HCEC 1CT (cell line): Measurements from ENCODE around the gene SND1.

Source experiments
- DNase-seq: peaks from one replicate; pipeline ENCODE4 v3.0.0-alpha.2; 2017

SND1 gene

DNA sequence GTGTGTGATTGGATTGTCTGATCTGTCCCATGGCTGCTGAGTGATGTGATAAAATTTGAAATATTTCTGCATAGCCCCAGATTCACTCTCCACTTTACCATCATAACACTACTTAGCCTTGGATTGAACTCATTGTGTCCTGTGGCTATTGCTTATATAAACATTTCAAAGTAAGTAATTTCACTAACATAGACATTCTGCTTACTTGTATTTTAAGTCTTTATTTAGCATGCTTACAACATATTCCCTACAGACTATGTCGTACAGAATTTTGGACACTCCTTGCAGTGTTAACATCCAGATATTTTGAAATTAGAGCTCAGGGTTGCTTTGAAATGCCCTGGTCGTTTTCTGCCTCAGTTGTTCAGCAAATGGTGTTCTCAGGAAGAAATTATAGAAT, 261.7 kb downstream of the SND1 start:
- no peak for DNase-seq

DNA sequence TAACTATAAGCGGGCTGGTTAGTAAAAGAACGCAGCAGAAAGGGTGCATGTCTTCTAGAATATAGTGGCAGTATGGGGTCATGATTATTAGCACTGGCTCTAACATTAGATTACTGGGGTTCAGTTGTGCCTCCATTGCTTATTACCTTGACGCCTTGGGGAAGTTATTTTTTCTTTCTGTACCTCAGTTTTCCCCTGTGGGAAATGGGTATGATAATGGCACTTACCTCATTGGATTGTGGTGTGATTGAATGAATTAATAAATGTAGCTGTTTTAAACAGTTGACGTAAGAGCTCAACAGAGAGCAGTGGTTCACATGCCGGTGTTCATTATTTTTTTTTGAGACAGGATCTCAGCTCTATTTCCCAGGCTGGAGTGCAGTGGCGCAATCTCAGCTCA, 262.7 kb downstream of the SND1 start:
- no peak for DNase-seq

DNA sequence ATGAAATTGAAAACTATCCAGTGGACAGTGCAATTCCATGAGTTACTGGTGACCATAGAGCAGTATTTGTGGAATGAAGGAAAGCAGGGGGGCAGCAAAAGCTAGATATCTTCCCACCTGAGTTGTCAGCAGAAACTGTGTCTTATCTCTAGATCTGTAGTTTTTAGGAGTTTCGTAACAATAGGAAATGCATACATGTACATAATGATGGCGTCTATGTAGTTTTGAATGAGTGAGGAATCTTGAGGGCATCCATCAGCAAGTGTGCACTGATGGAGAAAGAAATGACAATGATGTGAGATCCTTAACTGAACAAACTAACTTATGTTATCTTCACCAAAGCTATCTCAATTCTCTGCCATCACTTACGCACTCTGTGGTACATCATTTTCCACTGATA, 264.7 kb downstream of the SND1 start:
- DNase-seq = no peak

DNA sequence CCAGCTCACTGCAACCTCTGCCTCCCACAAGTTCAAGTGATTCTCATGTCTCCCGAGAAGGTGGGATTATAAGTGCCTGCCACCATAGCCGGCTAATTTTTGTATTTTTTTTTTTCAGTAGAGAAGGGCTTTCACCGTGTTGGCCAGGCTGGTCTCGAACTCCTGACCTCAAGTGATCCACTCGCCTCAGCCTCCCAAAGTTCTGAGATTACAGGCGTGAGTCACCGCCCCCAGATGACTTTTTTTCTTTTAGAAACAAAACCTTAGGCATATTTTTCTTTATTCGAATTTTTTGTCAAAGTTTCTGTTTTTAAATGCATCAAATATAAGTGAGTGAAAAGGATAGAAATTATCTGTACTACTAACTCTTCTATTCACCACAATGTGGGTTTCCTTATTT, 266.1 kb downstream of the SND1 start:
- no peak for DNase-seq

DNA sequence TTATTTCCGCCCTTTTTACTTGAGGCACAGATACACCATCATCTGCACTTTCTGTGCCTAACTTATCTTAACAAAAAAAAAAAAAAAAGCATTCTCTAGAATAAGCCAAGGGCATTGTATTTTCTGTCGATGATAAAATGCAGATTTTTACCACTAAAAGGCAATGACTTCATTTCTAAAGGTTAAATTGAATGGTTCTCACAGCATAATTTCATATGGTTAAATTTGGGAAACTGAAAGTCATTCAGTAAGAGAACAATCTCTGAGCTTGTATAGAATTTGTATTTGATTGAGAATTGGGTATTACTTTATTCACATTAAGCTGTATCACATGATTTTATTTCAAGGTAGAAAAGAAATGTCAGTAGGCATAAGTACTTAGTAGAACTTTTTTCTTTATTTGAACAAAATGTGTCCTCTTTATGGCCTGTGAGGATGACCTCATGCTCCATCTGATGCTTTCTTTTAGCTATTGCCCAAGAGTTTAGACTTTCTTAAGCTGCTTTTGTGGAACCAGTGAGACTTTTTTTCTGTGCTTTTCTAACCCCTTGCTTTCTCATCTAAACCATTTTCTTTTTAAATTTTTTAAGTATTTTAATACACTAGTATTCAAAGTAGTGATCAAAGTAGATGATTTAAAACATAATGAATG, 268.9 kb downstream of the SND1 start:
- peak; percentile 62 for DNase-seq

DNA sequence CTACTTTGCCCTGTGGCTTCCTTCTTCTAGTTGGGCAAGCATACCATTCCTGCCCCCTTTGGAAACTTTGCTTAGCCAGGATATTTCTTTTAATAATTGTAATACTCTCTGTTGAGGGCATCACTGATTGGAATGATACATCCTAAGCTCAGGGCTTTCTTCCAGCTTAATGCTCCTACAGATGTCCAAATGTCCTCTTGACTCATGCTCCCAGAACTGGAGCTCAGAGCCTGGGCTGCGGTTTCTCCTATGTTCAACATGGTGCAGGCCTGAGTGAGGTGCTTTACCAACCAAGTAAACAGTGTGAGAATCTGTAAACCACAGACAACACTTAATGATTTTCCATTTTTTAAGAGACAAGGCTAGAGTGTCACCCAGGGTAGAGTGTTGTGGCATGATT, 270.7 kb downstream of the SND1 start:
- no peak for DNase-seq

DNA sequence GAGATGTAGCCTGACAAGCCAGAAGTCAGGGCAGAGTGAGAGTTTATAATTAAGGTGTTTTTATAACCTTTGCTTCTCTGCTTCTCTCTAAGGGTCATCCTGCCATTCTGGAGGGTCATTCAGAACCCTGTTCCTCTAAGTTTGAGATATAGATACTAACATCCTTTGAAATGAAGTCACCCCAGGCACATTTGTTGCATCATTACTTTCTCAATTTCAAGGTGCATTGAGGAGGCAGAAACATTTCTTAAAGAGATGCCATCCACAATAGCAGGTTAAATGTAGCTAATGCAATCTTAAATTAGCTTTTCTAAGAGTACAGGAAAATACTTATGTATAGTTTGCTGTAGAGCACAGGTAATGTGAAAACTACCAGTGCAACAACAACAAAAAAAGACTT, 272.9 kb downstream of the SND1 start:
- DNase-seq = no peak

DNA sequence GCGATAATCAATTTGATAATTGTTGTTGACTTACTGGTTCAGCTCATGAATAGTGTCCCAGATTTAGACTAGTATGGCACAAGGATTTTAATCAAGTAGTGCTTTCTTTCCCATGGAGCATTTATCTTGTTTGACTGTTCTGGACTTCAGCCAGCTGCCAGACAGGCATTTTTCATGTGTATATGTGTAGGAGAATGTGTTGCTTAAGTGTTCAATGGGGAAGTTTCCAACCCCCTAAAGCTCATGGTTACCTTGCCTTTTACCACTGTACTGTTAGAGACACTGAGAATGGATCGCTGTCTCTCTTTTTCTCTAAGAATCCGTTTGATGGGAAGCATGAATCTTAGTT, 275.3 kb downstream of the SND1 start:
- DNase-seq = no peak

DNA sequence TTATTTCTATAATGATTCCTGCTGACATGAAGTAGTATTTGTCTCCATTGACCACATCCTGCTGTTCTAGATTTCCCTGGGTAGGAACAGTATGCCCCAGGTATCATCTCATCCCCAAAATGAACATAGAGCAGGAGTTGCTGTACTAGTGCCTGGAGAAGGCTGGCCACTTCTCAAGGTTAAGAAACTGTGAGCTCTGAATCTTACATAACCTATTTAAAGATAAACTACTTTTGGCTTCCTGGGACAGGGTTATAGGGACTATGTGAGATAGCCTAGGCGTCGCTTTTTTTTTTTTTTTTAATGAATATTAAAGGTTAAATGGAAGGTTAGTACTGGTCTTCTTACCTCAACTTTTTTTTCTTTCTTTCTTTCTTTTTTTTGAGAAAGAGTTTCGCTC, 276.2 kb downstream of the SND1 start:
- DNase-seq = no peak

DNA sequence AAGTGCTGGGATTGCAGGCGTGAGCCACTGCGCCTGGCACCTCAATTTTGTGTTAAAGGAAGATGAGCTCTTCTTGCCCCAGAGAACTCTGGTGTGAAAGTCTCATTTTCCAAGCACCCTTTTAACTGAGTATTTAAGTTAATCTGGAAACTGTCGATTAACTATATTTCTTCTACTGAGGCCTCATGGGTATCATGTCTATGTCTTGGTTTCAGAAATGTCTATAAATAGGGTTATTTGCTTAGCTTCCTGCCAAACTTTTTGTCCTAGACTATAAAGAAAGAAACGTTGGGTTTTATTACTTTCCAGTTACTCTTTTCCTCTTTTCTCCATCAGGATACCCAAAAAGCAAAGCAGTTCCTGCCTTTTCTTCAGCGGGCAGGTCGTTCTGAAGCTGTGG, 276.9 kb downstream of the SND1 start:
- no peak for DNase-seq

DNA sequence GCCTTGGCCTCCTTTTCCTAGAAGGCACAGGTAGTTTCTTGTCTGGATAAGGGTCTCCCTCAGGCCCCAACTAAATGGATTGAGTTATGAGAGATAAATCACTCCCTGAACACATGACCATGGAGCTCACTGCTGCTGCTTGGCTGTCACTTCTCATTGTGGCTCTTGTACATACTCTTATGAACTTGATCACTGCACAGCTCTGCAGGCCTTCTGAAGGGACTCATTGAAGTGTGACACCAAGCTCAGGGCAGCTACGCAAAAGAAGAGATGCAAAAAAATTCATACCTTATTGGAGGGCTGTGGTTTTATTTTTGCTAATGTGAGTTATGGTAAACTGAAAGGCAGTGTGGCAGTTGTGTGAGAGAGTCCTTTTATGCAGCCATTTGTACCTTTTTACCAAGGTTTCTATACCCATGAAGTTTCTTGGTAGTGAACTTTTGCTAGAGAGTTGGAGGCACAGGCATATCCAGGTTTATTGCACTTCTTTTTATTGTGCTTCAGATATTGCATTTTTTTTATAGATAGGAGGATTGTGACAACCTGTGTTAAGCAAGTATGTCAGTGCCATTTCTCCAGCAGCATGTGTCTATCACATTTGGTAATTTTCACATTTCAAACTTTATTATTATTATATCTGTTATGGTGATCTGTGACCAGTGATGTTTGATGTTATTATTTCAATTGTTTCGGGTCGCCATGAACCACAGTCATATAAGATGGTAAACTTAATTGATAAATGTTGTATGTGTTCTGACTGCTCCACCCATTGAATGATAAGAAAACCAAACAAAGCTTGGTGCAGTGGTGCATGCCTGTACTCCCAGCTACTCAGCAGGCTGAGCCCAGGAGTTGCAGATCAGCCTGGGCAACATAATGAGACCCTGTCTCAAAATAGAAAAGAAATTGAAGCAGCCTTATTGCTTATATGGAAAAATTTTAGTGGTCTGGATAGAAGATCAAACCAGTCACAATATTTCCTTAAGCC, 278.6 kb downstream of the SND1 start:
- no peak for DNase-seq

DNA sequence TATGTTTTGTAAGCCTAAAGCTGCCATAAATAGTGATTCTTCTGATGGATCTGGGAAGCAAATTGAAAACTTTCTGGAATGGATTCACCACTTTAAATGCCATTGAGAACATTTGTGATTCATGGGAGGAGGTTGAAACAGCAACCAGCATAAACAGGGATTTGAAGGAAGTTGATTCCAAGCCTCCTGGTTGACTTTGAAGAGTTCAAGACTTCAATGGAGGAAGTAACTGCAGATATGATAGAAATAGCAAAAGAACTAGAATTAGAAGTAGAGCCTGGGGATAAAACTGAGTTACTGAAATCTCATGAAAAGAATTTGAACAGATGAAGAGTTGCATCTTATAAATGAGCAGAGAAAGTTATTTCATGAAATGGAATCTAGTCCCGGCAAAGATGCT, 280.1 kb downstream of the SND1 start:
- no peak for DNase-seq

DNA sequence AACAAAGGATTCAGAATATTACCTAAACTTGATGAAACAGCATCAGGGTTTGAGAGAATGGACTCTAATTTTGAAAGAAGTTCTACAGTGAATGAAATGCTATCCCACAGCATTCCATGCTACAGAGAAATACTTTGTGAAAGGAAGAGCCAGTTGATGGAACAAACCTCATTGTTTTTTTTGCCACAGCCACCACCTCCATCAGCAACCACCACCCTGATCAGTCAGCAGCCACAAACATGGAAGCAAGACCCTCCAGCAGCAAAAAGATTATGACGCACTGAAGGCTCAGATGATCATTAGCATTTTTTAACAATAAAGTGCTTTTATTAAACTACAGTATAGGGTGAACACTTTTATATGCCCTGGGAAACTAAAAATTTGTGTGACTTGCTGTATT, 280.5 kb downstream of the SND1 start:
- DNase-seq = no peak

DNA sequence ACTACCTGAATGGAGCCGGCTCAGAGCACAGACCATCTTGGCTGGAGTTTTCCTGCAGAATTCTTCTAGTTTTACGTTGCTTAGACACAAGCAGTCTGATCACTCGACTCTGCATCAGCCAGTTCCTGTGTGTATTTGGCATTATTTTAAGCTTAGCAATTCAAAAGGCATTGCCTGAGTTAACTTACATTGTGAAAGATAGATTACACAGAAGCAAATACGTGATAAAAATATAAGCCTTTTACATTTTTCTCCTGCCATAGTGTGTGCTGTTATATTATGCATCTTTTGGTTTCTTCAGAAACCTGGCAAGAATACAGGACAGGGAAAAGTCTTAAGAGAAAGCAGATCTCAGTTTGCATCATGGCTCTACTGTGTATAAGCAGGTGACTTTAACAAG, 281.2 kb downstream of the SND1 start:
- DNase-seq = no peak

DNA sequence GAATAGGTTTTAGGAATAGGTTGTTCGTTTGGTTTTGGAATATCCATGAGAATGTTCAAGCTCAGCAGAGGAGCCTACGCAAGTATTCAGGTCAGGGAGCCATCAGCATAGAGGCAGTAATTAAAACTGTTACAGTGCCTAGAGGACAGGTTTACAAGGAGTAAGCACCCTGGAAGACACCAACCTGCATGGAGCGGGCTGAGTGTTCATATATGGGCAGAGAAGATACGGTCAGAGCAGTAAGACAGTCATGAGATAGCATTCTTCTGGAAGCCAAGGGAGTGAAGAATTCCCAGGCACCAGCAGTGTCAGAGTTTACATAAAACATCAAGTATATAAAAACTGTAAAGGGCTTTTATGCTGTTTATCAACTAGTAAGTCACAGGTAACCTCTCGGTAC, 282.7 kb downstream of the SND1 start:
- no peak for DNase-seq

DNA sequence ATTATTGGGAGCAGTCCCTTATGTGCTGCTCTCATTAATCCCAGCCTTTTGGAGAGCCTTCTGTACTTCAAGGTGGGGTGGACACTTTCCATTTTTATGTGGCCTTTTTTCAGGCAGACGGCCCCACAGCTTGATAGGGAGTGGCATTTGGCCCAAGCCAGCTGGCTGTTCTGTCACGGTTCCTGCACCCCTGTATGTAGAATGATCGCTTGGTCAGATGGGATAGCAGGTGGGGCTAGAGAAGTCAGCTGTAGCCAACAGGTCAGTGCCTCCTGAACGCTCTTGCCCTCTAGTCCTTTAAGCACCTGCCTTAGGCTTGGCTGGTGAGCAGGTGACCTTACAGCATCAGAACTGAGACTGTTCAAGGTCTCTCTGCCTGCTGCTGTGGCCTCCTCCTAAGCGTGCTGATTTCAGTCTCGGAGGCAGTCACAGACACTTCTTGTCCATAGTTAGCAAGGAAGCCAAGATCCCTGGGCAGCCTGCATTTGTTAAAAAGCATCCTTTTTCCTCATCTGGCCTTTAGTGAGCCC, 283.9 kb downstream of the SND1 start:
- DNase-seq = no peak

DNA sequence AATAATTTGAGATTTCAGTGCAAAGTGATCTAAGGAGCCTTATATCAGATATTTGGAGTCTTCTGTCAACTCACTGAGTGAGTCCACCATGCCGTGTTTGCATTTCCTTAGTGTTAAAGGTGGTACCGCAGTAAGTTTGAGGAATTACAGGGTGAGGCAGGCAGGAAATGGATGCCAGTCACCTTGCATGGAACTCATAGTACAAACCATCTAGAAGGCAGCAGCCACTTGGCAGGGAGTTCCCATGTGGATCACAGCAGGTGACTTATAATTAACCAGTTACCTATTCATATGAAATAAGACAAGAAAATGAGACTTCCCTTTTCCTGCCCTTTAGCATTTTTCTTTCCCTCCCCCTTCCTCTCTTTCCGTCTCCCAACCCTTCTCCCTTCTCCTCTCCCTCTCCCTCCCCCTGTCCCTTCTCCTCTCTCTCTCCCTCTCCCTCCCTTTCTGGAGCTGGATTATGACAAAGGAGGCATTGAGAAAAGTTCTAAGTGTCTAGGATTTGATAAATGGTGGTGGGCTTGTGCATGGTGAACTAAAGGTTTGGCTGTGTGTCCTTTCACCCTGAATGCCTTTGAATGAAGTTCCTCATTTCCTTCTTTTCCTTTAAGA, 285.2 kb downstream of the SND1 start:
- no peak for DNase-seq

DNA sequence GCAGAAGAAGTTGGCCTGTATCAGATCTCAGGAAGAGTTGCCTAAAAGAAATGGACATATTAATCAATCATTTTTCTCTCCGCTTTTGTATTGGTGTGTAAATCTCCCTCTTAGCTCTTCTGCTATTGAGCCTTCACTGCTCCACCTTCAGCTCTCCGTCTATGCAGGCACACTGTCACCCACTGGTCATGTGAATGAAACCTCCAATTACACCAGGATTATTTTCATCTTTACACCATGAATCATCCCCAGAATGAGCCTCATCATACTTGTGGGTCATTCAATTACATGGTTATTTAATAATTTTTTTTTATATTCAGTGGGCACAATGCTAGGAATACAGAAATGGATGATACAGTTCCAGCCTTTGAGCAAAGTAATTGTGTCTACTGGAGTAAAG, 286.6 kb downstream of the SND1 start:
- DNase-seq = peak; percentile 83

DNA sequence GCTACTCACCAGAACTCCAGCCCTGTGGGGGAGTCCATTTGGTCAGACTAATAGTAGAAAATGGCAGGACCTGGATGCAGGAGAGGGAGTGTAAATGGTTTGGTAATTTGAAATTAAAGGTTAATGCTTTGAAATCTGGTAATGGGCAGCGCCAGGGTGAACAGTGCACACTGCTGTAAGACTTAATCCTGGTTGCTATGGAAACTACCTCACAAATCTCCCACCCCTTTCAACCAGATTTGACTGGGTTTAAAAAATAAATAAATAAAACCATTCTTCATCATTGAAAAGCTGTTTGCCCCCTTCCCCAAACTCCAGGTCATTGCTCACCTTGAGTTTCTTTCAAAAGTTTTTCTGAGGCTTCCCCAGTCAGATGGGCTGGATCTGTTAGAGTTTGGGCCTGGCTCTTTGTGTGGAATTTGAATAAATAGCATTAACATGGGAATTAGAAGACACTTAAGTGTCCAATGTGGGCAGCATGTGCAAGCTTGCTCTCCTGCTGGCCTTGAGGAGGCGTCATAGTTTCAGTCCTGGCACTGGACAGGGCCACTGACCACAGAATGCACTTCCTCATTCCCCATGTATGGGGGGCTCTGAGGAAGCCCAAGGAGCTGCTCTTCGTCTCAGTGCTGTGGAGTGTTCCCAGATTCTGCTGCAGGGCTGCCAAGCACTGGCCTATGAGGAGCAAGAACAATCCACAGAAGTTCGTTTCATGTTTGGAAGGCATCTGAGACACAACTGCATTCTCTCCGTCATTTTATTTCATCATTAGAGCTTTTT, 288.6 kb downstream of the SND1 start:
- DNase-seq = no peak

DNA sequence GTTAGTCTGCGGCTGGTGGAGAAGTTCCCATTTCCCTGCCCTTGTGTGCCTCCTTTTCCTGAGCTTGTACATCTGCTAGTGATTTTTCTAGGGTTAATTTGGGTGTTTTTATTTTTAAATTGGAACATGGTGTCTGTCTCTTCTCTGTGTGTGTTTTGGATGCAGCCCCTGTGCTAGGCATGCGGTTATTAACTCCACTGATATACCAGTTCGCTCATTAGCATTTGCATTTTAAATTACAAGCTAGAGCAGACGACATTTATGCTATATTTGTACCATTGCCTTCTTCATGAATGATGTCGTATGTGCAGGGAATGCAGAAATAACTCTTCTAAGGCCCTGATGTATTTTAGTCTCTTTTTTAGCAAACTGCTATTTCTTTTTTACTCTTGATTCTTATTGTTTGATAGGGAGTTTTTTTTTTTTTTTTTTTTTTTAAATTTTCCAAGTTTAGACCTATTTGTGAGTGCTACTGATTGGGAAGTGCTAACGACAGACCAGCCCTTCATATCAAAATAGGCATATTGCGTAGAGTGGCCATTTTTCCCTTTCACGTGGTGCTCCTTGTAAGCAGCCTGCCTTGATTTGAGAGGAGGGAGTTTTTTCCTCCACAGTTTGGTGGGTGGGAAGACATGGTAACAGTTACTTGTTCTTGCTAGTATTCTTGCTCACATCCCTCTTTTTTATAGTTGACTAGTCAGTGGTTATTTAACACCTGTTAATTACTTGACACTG, 289.6 kb downstream of the SND1 start:
- no peak for DNase-seq

DNA sequence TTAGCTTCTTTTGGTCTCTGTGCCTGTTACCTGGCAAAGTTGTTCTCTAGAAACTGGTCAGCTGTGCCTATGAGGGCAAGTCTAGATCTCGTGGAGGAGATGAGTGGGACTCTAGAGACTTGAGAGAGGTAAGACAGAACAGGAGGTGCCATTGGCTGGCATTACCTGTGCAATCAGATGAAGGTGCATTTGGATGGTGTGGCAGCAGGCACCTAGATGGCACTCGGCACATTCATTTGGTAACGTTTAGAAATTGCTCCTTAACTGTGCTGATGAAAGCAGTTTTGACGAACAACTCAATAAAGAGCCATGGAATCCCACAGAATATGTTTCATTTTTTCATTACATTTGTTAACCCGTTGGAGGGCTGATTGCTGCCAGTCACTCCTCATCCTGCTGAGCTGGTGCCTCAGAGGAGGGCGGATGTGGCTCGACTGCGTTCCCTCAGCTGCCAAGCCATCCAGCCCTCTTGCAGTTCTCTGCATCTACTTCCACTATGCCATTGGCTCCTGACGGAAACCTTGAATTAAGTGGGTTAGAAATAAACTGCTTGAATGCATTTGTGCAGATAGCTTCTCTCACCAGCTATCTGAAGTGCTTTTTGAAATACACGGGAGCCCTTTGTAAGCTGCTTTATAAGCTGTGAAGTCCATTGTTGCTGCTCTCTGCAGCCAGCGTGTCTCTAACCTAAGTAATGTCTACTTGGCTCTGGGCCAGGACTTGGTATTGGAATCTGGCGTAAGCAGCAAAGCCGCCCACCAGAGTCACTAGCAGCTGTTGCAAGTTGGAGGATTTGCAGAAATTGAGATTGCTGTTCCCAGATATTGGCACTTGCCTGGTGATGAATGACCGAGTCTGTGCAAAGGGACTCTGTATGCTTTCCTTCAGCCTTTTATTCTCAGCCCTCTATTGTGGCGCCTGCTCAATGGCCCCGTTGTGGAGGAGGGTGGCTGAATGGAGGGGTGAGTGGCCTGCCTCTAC, 291.8 kb downstream of the SND1 start:
- DNase-seq = no peak
